CD4-positive, alpha-beta T cell treated with Interleukin-15 for 4 hours (primary cell): ENCODE data around the gene KISS1.

Source experiments
- DNase-seq: peaks from one replicate; pipeline ENCODE4 v3.0.0-alpha.2; 2020; ENCODE audit warnings: low spot score

Gene KISS1

DNA sequence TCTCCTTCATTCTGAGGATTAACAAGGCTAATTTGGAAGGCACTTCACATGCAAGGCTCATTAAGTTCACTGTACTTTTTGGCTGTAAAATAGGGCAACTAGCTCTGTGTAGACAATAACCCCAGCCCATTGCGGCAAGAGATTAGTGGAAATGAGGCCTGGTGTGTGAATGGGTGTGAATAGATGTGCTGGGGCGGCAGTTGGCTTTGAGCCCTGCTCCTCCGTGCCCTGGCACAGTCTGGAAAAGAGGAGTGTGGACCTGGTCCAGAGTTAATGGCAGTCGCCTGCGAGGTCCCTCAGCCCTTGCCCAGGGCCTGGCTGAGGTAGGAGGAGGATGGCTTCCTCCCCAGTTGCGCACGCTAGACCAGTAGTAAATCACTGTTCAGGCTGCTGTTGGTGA lies 4.8 kb downstream of the KISS1 start:
- no peak for DNase-seq

DNA sequence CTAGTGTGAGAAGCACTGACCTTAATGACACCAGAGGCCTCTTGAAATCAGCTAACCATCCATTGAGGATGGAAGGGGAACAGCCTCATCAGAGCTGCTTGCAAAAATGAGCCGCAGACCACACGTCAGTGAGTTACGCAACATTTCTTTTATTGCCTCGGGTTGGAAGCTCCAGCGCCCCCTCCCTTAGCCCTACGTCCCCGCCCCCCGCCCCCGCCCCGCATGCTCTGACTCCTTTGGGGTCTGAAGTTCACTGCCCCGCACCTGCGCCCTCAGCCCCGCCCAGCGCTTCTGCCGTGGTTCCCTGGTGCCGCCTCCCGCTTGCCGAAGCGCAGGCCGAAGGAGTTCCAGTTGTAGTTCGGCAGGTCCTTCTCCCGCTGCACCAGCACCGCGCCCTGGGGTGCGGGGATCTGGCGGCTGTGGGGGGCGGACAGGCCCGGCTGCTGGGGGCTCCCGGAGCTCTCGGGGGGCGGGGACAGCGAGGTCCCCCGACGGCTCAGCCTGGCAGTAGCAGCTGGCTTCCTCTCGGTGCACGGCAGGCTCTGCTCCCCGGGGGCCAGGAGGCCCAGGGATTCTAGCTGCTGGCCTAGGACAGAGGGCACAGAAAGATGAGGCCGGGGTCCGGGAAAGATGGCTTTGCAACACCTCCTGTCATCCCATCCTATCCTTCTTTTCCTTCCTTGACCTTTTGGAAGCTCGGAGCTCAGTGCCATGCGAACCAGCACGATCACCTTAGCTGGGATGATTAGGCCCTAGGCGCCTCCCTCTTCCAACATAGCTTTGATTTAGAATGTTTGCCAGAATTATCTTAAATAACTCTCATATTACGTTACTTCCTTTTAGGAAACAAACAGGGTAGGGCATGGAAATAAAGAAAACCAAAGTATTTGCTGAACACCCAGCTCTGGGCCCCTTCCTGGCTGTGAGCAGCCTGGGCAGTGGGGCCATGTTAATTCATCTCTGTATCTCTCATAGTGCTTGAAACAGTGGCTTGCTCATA lies 5.8 kb downstream of the KISS1 start:
- DNase-seq: no peak

DNA sequence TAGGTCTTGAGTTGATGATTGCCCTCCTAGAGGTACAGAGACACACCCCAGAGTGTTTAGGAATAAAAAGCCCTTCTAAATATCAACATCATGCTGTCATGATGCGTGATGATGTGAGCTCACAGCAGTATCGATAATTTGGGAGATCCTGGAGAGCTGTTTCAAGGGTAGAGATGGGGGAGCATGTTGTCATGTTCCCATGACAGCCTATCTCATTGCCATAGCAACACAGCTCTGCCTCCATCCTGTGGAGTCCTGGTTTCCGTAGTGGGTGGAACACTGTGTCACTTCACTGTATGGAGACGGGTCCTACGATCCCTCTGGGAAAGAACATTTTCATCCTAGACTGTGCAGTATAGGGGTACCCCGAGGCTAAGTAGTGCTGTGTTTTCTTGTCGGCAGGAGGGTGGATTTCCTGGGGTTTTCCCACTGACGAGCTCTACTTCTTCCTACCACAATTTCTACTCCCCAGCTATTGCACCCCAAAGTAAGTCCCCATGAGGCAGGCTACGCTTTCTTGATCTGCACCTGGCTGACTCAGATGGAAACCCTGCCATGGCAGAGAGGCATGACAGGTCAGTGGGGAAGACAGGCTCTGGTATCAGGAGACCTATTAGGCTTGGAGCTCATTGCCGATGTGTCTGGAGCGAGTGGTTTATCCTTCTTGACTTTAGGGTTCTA lies 7.2 kb downstream of the KISS1 start:
- no peak for DNase-seq

DNA sequence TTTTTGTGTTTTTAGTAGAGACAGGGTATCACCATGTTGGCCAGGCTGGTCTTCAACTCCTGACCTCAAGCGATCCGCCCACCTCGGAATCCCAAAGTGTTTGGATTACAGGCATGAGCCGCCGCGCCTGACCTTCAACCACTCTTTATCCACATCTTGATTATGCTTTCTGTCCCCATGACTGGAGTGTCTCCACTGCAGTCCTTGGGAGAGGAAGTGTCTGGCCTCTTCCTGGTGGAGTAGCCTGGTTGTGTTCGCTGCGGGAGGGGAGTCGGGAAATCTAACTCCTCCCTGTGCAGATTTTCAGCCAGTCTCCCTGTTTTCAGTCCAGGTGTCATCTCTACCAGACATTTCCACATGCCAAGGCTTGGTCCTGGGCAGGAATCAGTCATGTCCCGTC lies 9.7 kb downstream of the KISS1 start:
- no peak for DNase-seq

DNA sequence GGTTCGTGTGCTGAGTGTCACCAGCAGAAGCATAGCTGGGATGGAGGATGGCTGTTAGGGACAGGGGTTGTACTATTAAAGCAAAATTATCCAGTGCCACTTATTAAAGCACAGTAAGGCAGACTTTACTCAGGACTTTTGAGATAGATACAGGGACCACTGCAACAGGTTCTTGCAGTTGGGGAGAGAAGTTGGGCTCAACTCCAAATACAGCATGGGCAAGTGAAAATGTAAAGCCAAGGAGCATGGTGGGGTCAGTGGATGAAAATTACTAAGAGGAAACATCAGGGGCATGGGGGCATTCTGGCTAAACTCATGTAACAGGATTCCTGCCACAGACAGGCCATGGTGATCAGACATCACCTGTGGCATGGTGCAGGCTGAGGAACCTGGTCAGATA lies 15.2 kb downstream of the KISS1 start:
- no peak for DNase-seq

DNA sequence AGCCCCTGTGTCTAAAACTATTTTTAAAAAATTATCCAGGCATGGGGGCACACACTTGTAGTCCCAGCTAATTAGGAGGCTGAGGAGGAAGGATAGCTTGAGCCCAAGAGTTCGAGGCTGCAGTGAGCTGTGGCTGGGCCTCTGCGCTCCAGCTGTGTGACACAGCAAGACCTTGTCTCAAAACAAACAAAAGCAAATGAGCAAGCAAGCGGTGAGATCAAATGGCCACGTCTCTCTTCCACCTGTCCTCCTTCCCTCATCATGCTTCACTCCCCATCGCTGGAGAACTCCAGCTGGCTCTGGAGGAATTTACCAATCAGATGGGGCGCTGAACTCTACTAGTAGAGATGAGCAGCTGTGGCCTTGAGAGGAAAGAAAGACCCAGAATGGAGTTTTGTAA lies 16.2 kb downstream of the KISS1 start:
- no peak for DNase-seq

DNA sequence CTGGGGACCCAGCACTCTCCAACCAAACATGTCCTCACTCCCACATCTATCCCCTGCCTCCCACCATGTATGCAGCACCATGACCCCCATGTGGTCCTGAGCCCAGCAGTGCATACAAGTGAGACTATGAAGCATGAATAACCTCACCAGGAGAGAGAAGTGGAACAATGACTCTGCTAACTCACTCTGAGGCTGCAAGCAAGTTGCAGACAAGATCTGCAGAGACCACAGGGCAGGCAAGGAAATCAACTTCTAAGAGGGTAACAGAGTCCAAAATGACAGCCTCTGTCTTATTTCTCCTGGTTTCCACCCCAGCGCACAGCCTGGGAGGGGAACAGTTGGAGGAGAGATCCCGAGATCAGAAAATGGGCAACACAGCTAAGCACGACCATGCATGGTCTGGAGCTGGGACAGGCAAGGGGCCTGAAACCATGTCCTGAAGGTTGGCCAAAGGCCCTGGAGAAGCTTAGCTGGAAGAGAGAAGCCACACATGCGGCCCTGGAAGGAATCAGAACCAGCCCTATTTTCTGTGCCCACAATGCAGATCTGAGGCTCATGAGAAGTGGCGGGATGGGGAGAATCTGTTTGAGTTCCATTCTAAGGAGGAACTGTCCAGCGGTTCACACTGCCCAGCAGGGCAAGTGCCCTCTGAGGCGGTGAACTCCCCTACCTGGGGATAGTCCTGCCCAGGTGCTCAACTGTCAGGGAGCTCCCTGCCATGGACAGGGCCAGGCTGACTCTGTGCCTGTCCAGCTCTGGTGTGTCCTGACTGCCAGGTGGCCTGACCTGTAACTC lies 17.6 kb downstream of the KISS1 start:
- no peak for DNase-seq

DNA sequence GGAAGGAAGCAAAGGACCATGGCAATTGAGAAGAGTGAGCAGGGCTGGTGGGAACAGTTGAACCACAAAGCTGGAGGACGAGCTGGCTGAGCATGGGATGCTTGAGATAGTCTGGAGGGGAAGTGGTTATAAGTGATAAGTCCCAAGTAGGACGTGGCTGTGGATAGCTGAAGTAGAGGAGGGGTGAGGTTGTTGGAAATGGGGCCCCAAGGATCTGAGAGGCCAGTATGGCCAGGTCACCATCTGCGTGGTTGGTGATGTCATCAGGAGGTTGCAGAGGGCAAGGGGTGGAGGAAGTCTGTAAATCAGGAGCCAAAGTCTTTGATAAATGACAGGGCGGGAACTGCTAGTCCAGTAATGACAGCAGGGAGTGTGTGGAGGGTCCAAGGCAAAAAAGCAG lies 19.2 kb downstream of the KISS1 start:
- no peak for DNase-seq

DNA sequence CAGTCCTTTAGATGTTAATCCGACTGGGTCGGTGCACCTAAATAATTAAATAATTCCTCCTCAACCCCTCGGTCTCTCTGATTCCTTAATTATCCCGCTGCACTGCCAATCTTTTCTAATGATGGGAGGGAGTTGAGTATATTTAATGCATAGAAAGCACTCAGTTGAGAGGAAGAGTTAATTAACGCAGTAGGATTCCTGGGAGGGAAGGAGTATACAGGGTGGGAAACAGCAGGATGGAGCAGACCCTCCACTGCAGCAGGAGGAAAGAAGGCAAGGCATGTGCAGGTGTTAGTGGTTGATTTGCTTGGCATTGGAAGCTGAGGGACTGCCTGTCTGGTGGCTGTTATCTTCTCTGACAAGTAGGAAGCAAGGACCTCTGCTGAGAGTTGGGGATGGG lies 20.2 kb downstream of the KISS1 start:
- no peak for DNase-seq

DNA sequence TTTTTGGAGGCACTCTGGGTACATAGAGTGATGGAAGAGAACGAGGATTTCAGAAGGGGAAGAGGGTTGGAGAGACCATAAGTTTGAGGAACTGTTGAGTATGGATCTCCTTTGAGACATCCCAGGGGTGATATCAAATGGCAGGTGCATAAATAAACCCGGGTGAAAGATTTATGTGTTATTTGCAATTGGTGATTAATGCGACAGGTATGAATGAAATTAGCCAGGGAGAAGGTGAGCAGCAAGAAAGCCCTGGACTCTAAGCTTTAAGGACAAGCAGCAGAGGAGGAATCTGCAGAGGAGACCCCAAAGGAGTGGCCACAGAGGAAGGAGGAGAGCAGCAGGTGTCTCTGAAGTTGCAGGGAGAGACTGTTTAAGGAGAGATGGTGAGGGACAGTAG lies 21.3 kb downstream of the KISS1 start:
- DNase-seq: no peak

DNA sequence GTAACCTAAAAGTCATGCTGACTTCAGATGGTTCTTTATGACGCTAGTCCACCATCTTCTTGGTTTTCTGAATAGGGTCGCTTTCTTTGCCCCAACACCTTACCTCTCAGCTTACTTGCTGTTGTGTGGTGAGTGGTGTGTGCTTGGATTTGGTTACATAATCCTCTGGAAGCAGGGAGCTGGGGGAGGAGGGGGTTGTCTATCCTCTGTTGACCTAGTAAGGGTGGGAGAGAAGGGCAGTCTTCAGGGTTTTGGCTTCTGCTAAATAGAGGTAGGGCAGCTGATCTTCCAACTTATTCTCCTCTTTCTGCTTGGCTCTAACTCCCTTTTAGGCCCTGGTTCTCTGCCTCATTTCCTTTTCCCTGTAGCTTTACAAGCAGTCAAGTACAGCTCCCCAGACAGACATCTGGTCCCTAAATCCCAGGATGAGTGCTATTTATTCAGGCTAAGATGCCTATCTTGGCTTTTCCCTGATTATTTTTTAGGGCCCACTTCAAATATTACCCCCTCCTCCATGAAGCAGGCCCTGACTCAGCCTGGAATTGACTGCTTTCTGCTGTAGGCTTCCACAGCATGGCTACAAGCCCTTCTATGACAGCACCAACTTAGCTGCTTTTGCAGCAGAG lies 23.8 kb downstream of the KISS1 start:
- DNase-seq: no peak

DNA sequence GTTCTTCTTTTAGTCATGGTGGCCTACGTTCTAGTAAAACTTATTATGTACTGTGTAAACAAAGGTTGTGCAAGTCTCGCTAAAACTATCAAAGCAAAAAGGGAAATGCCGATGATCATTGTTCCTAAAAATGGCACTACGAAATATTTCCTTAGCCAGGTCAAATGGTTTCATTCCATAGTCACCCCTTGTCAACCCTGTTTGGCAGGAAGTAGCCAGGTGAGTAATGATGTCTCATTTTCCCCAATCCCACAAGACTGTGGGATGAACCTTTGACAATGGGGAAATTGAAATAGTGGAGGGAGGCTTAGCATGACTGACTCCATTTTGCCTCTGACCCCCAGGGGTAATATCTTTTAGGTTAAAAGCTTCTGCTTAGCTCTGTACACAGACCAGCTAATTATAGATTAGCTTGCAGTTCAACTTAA lies 24.5 kb downstream of the KISS1 start:
- no peak for DNase-seq

DNA sequence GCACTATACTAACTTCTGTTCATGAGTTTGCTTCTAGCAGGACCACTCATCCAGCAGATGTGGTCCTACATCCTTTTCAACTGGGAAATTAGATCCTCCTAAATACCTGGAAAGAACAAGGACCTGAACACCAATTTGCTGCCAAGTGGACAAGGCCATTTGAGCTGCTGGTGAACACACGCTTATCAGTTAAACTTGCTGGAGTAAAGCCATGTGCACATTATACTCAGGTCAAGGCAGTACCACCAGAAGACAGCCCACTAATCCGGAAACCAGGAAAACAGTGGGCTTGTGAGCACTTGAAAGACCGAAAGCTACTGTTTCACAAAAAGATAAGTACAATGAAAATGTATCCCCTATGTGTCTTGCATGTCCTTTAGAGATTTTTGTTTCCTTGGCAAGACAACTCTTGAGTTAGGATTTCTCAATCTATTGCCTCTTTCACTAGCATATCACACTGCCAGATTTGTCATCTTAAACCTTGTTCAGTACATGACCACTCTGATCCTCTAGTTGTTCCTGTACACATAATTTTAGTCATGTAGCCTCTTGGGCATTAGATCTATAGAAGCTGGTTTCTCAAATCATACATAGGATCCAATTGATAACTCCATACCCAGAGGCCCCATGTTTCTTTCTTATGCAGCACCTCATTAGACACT lies 25.7 kb downstream of the KISS1 start:
- DNase-seq: no peak

DNA sequence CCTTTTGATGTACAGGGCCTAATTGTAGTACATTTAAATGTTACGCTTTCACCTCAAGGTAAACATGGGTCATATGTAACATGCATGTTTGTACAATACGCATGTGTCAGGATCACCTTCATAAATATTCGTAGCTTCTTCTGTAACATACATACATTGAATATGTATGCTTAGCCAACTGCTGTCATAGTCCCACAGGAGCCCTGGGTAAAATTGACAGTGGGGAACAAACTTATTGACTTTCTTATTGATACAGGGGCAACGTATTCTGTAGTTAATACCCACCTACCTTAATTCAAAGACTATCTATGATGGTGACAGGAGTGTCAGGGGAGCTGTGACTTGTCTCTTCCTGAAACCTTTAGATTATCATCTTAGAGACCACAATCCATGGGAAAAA lies 26.4 kb downstream of the KISS1 start:
- no peak for DNase-seq

DNA sequence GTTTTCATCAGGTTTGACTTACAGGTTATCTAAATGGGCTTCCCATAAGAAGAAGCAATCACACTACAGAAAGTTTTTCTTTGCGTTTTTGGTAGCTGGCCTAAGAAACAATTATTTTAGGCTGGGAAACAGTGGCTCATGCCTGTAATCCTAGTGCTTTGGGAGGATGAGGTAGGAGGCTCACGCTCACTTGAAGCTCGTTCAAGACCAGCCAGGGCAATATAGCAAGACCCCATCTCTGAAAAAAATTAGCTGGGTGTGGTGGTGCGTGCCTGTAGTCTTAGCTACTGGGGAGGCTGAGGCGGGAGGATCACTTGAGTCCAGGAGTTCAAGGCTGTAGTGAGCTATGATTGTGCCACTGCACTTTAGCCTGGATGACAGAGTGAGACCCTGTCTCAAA lies 28.6 kb downstream of the KISS1 start:
- DNase-seq: no peak

DNA sequence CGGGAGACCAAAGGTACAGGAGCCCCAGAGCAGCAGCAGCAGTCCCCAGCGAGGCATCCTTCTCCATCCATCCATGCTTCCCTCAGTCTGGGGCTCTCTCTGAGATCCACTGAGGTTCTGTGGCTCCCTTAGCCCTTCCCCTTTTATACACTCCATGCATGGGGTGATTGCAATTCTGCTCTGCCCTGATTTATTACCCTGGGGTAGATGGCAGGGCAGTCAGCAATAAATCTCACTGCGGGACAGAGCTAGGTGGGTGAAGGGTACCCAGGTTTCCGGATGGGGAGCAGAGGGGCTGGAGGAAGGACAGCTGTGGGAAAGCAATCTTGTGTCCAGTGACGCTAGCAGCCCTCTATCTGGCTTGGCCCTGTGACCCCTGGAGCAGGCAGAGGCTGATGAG lies 30.1 kb downstream of the KISS1 start, which contains the start of gene REN:
Gene REN (minus strand): TSS at position 119 of the 400 bp plus-strand sequence. CDS start 44 bp downstream, at position 75.
- no peak for DNase-seq

DNA sequence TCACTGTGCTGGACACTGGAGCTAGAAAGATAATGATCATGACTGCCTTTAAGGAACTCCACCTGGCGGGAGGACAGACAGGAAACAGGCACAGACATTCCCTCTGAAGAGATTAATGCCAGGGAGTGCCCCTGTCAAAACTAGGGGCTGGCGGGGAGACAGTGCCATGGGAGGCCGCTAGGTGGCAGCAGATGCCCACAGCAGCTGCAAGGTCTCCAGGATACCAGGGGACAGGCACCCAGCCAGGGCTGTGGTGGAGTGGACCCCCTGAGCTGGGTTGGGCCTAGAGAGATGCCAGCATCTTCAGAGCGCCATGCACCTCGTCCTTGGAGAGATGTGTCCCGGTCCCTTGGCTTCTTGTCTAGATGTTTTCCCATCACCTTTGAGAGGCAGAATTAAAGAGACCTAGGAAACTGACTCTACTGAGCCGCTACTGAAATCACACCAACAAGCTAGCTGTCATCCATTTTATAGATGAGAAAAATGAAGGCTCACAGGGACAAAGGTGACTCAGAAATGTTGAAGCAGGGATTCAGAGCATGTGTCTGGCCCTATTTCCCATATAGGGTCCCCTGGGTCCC lies 33.7 kb downstream of the KISS1 start:
- peak; percentile 73 for DNase-seq

DNA sequence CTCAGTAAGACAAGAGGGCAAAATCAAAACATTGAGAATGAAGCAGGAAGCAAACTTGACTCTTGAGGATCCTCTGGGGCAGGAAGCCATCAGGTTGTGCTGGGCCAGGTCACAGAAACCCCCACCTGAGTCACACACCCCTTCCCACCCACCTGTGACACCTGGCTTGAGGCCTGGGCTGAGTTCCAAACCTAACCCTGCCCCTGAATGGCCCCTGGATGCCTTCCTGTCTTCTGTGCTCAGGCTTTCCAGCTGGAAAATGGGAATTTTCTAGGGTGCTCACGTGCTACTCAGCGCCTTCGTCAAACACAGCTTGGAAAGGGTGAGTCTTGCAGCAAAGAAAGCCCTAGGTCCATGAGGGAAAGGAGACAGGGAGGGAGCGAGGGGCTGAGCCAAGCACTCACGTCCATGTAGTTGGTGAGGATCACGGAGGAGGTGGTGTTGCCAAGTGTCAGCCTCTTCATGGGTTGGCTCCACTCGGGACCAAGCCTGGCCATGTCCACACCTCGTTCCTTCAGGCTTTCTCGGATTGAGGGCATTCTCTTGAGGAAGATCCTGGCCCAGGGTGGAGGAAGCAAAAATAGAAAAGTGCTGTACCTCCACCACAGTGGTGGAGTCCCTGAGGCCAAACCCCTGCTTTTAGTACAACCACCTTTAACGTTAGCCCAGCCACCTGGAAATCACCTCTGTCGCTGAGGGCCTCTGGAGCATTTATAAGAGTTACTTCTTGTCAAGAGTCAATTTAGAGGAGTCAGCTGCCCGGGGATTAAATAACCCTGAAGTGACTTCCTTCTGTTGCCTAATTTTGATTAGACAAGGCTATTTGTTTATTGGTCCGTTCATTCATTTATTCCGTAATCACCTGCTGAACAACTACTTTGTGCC lies 34.4 kb downstream of the KISS1 start:
- no peak for DNase-seq

DNA sequence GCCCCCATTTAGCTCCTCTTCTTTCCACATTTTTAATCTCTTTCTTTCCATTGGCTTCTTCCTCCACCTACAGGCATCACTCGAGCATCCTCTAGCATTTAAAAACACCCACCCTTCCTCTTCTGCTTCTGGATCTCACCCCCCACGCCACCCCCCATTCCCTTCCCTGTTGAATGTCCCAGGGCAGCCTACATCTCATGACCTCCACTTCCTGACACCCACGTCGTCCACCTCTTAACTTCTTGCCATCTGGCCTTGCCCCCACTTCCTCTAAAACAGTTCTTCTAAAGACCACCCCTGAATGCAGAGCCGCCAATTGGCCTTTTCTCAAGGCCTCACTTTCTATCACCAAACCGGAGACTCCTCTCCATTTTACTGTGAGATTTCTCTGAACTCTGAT lies 38.3 kb downstream of the KISS1 start:
- no peak for DNase-seq

DNA sequence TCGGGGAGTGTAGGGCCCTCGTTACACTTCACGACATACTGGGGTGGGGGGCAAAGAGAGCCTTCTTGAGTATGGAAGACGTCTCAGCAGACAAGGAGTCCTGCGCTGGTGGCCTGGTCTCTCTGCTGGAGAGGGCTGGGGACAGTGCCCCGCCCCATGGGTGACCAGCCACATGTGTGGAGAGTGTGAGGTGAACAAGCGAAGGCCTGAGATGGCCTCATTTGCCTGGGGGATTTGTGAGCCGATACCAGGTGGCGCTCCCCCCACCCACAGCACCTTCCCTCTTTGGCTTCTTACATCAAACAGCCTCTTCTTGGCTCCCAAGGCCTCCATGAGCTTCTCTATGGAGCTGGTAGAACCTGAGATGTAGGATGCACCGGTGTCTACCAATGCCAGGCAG lies 40.4 kb downstream of the KISS1 start:
- no peak for DNase-seq
